IPS-NIHi11 (cell line): ENCODE results near the gene COL5A1.

Source experiments
- DNase-seq: peaks from one replicate; pipeline ENCODE4 v3.0.0; 2012; ENCODE audit warnings: mixed read lengths, low spot score

Gene COL5A1

DNA sequence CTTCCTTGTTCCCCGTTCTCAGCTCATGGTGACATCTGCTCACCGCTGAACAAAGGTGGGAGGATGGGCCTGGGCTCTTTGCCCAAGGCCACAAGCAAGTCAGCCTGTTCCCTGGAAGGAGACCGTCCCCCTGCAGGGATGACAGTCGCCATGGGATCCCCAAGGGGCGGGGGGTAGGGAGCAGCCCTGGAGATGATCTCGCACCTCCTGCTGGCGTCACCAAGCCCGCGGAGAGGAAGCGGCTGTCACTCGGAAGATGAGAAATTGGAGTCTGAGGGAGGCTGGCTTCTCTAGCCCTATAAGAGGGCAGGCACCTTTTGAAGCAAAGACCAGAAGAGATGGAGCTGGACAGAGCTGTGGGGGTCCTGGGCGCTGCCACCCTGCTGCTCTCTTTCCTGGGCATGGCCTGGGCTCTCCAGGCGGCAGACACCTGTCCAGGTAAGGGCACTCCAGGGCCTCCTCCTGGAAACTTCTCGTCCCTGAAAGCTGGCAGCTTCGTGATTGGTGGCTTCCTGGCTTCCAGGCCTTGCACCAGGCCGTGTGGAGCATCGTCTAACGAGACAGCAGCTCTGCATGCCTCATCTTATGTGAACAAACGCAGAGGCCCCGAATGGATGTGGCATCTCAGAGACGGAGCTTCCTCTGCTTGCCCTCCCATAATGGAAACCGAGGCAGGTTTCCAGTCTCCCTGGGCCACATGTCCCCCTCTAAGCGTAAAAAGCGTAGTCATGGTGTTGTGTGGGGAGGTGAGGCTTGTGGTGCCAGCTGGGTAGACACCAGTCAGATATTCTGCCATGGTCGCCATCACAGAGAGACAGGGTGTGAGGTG lies 239.1 kb downstream of the COL5A1 start, which contains the start of gene FCN2:
FCN2 (plus strand) TSS at position 327 of the 829 bp plus-strand sequence; CDS start at position 339, 12 bp downstream.
- DNase-seq, result no peak

DNA sequence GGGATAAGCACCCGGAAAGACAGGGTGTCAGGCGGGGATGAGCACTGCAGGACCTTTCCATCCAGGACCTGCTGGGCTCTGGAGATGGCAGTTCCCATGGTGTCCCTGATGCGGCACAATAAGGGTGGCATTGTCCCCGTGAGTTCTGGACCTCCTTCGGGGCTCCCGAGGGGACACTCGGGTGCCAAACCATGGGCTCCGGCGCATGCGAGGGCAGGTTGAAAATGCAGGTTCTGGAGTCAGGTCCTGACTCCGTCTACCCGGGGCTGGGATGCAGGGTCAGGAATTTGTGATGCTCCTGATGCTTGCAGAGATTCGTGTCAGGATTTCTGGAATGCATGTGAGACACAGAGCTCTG lies 239.7 kb downstream of the COL5A1 start:
- no peak for DNase-seq

DNA sequence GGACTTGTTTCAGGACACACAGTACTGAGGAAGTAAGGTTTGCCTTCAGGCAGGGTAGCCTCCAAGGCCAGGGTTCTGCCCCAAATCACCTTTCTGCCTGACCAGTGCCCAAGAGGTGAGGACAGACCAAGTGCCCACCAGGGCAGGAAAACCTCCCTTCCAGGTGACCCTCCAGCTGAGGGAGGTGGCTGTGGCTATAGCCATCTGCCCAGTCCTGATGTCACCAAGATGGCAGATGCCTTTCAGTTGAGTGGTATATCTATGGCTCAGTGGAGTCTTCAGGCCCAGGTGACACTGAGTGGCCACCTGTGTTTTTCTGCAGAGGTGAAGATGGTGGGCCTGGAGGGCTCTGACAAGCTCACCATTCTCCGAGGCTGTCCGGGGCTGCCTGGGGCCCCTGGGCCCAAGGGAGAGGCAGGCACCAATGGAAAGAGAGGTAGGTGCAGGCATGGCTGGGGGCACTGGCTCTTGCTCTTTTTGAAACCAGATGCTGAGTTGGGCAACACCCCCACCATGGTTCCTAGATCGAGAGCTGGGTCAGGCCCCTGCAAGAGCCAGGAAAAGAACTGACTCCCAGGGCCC lies 240.7 kb downstream of the COL5A1 start:
- DNase-seq, result no peak

DNA sequence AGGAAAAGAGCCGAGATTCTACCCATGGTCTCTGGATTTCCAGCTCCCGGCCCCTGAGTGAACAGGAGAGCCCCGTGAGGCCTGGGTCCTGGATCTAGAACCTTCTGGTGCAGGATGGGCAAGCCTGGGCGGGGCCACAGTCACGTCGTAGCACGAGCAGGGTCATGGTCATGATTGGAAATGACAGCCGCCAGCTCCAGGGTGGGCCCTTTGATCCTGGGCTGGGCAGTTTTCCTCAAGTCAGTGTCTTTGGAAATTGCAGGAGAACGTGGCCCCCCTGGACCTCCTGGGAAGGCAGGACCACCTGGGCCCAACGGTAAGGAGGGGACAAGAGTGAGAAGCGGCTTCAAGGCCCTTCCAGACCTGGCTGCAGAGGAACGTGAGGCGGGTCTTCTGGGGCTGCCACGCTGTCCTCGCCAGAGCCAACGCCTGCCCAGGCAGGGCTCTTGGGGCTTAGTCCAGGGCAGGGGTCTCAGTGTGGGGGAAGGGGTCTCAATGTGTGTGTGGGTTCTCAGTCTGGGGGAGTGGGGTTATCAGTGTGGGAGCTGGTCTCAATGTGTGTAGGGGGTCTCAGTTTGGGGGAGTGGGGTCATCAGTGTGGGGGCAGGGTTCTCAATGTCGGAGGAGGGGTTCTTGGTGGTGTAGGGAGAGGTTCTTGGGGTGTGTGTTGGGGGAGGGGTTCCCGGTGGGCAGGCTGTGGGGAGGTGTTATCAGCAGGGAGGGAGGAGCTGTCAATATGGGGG lies 241.6 kb downstream of the COL5A1 start:
- no peak for DNase-seq

DNA sequence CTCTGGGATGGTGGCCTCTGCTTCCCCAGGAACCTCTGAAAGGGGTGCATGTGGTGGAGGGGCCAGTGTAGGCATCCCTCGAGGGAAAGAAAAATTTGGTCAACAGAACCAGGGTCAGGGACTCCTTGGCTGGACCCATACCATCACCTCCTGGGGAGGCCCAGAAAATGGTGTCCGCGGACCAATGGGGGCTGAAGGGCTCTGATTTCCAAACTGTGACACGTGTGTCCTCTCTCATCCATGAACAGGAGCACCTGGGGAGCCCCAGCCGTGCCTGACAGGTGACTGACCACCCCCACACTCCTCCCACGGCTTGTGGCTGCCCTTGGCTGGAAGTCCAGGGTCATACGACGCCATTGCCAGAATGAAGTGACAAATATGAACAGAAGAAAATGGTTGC lies 242.9 kb downstream of the COL5A1 start:
- no peak for DNase-seq

DNA sequence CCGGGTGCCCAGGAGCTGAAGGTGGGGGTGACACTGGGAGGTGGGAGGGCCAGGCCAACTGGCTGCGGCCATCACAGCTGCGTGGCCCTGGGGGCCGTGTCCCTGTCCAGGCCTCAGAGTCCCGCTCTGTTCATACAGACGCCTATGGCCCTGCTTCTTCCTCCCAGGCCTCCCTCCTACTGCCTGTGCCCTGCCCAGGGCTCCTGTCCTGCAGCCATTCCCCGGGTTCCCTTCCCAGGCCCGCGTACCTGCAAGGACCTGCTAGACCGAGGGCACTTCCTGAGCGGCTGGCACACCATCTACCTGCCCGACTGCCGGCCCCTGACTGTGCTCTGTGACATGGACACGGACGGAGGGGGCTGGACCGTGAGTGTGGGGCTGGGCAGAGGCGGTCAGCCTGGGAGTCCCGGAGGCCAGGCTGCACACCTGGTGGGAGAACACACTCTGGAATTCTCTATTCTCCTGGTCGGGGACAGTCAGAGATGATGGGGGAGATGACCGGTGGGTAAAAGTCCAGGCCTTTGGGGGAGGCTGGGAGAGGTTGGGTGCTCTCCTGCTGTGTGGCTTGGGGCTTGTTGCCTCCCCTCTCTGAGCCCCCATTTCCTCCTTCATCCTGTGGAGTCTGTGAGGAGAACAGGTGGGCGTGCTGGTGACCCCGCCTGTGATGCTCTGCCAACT lies 243.5 kb downstream of the COL5A1 start:
- no peak for DNase-seq

DNA sequence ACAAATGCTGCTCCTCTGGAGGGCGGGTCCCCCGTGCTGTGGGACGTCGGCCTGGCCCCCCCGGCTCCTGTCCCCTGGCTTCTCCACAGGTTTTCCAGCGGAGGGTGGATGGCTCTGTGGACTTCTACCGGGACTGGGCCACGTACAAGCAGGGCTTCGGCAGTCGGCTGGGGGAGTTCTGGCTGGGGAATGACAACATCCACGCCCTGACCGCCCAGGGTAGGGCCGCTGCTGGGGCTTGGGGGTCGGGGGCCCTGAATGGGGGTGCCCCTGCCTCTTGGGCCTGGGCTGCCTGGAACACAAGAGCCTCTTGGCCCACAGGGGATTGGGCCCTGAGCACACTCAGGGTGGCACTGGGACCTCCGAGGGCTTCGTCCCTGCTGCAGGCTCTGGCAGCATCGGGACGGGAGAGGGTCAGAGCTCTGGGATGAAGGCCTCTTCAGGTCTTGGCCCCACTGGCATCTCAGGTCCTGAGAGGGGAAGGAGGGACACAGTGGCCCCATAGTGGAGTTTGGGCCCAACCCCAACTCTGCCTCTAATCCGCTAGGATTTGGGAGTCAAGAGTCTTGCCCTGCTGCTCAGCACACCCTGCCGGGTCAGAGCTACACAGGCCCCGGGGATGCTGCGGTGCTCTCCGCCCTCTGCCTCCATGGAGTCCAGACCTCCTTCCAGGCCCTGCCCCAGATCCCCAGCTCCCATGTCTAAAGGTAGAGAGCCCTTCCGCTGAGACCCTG lies 244.2 kb downstream of the COL5A1 start:
- DNase-seq, result no peak

DNA sequence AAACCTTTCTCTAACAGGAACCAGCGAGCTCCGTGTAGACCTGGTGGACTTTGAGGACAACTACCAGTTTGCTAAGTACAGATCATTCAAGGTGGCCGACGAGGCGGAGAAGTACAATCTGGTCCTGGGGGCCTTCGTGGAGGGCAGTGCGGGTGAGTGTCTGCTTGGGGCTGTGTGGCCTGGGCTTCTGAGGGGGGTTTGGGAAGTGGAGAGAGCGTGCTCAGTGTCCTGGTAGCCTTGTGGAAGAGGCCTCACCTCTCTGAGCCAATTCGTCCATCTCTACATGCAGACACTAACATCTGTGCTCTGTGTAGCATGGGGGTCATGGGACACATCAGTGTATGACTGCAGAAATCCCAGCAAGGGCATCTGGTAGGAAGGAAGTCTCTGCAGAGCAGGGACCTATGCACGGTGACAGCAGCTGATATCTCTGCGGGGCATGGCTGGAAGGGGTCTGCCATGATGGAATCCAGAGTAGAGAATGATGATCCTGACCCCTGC lies 244.9 kb downstream of the COL5A1 start:
- DNase-seq, result no peak

DNA sequence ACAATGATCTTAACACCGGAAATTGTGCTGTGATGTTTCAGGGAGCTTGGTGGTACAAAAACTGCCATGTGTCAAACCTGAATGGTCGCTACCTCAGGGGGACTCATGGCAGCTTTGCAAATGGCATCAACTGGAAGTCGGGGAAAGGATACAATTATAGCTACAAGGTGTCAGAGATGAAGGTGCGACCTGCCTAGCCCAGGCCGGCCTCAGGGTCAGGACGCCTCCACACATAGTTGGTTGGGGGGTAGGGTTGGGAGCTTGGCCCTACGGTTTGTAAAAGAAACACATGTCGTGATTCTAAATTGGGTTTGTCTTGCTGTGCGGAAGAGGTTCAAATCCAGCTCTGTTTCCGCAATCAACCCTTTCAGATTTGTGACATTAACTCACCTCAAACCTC lies 245.6 kb downstream of the COL5A1 start:
- DNase-seq, result no peak

DNA sequence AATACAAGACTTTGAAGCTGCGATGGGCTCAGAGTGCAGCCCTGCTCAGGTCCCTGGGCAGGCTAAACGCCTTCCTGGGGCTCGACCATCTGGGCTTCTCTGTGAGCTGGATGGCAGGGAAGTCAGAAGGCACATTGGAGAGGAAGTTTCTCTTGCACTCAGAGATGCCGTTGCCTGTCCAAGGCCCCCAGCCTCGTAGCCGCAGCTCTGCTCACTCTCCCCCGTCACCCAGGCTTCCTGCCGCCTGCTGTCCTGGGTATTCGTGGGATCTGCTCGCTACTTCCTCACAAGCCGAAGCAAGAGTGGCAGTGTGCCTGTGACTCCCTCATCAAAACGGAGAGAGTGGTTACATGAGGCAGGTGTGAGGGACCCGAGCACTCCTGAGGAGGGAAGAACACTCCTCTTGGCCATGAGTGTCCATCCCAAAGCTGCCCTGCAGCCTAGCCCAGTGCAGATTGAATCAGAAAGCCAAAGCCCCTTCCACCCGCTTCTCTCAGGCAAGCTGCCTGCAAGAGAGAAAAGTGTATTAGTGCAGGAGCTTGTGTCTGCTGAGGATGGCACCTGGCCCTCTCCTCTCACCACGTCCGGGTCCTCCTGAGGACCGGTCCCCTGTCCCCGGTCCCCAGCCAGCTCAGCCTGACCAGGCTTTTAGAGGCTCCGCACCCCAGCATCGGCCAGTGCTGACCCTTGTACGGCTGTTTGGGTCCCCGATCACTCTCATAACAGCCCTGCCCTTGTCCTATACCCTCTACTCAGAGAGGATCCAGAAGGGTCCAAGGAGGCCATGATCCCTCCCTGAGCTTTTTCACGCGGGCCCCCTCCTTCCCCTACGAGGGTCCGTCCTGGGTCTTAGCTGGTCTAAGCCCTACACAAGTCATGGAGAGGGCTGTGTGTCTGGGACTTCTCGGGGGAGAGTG lies 246.3 kb downstream of the COL5A1 start:
- DNase-seq, result no peak

DNA sequence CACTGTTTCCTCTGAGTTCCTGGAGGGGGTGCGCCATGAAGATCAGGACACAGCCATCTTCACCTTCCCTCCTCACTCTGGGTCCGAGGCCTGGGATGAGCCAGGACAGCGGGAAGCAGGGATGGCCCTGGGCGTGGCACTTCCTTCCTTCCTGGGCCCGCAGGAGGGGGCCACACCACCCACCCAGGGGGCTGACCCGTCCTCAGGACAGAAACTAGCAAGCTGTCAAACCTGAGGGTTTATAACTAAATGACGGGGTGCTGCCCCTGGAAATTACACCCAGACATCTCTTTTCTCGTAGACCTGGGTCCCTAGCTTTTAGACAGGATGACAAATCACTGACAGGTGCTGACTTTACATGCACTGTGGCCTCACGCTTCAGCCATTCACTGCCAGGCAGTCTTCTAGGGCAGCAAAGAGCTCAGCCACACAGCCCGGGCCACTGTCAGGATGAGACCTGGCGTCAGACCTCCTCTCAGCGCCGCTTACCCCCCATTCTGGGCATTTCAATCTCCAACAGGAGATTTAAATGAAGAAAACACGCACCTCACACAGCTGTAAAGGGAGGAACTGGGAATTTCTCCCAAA lies 247.1 kb downstream of the COL5A1 start:
- DNase-seq, result no peak

DNA sequence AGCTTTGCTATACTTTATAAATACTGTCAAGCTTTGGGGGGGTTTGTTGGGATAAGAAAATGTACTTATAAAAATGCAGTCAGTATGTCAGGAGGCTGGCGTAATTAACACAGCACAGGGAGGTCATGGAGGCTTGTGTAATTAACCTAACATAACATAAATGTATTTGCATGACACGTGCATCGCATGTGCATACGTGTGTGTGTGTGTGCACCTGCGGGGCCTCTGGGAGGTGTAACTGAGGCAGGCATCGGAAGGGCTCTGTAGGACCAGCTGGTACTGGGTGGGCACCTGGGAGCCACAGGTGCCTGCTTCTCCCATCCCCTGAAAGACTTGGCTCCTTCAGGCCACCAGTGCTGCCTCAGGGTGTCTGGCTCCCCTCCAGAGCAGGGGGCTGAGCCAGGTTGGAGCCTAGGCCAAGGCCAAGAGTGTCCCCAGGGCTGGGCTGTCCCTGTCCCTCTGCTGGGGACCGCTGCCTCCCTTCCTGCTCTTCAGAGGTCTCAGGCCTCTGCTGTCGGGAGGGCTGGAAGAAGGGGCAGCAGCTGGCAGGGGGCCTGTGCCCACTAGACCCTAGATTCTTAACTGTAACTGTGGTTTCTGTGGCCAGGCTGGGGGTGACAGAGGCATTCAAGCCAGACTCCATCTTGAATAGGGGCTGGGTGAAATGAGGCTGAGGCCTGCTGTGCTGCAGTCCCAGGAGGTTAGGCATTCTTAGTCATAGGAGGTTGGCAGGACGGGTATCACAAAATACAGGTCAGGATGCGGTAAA lies 248.0 kb downstream of the COL5A1 start:
- no peak for DNase-seq

DNA sequence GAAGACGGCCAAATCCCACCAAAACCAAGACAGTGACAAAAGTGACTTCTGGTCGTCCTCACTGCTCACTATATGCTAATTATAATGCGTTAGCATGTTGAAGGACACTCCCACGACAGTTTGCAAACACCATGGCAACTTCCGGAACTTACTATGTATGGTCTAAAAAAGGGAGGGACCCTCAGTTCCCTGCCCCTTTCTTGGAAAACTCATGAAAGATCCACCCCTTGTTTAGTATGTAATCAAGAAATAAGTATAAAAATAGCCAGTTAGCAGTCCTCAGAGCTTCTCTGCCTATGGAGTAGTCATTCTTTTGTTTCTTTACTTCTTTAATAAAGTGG lies 248.5 kb downstream of the COL5A1 start:
- no peak for DNase-seq

DNA sequence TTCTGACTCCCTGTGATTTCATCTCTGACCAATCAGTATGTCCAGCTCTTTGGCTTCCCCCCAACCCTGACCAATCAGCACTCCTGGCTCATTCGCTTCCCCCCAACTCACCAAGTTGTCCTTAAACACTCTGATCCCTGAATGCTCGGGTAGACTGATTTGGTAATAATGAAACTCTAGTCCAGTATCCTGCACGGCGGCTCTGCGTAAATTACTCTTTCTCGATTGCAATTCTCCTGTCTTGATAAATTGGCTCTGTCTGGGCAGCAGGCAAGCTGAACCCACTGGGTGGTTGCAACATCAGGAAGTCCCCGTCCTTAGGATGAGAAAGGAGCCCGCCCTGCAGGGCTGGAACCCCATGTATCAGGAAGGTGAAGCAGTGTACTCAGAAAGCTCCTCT lies 249.4 kb downstream of the COL5A1 start:
- DNase-seq, result no peak

DNA sequence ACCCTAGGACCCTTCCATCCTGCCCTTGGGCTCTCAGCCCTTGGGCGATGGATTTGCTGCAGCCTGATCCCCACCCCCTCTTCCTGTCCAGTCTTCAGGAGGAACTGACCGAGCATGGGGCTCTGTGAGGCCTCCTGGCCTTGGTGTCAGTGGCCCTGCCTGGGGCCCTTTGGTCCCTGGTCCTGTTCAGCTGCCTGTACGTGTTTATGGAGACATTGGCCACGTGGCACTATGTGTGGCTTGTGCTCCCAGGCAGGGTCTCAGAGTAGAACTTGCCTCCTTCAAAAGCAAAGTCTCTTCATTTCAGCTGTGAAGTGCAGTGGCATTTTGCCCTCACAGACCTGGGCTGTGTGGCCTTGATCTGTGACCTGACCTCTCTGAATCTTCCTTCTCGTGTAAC lies 250.1 kb downstream of the COL5A1 start:
- DNase-seq, result no peak

DNA sequence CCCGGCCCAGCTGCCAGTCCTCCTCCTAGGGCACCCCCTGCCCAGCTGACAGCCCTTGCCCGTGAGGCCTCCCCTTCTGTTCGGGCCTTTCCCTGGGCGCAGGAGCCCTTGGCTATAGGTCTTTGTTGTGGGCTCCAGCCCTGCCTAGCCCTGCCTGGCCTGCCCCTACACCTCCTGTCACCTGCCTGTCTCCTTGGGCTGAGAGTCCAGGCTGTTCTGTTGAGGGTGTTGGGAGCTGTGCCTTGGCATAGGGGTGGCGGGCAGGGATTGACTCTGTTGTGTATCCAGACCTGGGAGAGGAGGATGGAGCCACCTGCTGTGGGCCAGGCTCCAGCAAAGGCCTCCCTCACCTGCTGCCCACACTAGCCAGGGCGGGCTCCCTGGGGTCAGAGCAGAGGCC lies 250.6 kb downstream of the COL5A1 start:
- no peak for DNase-seq

DNA sequence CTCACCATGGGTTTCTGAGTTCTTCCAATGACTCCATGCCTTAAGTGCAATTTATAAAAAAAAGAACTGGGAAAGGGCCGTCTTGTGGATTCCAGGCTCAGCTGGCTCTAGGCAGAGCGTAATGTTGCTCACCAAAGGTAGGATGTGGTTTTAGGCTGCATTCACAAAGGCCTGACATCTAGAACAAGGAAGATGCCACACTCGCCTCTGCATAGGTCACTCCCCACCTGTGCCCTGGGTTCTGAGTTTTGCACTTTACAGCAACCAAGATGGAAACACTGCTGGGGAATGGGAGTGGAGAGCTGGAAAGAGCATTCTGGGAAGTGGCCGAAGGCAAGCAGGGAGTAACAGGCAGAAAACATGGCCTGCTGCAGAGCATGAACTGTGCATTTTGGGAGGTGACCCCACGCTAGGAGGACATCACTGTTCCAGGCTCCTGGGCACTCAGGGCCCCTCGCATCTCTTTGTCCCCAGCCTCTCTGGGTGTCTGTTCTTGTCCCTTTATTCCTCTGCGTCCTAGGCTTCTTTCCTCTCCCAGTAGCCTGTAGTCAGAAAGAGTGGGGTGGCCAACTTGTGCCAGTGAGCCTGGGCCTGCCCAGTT lies 251.3 kb downstream of the COL5A1 start:
- DNase-seq, result no peak
